SU-DHL-6 (cell line): Measurements from ENCODE around the gene EFCAB11.

Source experiments
- H2AFZ ChIP-seq: fragments of 200-600 bp; sonication (generic); 2 replicates; pipeline ENCODE4 v1.6.1; 2014; ENCODE audit warnings: low read depth, mild to moderate bottlenecking, moderate library complexity, mixed read lengths, antibody characterized with exemption, low read length; ENCODE audit not compliant: severe bottlenecking
- H3F3A ChIP-seq: fragments of 200-600 bp; shearing (Covaris generic); 2 replicates; pipeline ENCODE4 v1.6.0; 2016; ENCODE audit warnings: antibody characterized with exemption, mild to moderate bottlenecking; ENCODE audit not compliant: insufficient read depth
- H3K27ac ChIP-seq: fragments of 200-600 bp; sonication (generic); 2 replicates; pipeline ENCODE4 v1.5.1; 2016; ENCODE audit warnings: low read depth, mild to moderate bottlenecking, low read length, moderate library complexity, mixed read lengths
- H3K27me3 ChIP-seq: fragments of 200-600 bp; sonication (generic), shearing (Covaris generic); 2 replicates; pipeline ENCODE4 v1.6.0; 2014; ENCODE audit warnings: mild to moderate bottlenecking, low read length
- H3K36me3 ChIP-seq: fragments of 200-600 bp; sonication (generic); 2 replicates; pipeline ENCODE4 v1.6.1; 2014; ENCODE audit warnings: mild to moderate bottlenecking, low read length, mixed read lengths
- H3K4me2 ChIP-seq: fragments of 300-600, 200-600 bp; shearing (Covaris generic), sonication (generic); 2 replicates; pipeline ENCODE4 v1.6.0; 2014; ENCODE audit warnings: low read length, low read depth, mild to moderate bottlenecking; ENCODE audit not compliant: poor library complexity, severe bottlenecking
- H3K4me3 ChIP-seq: fragments of 200-600 bp; sonication (generic); 2 replicates; pipeline ENCODE4 v1.5.1; 2014; ENCODE audit warnings: antibody characterized with exemption, low read length, mild to moderate bottlenecking, mixed read lengths; ENCODE audit not compliant: insufficient read depth, poor library complexity, severe bottlenecking
- H3K79me2 ChIP-seq: fragments of 200-600 bp; sonication (generic); 2 replicates; pipeline ENCODE4 v1.6.1; 2014; ENCODE audit warnings: mild to moderate bottlenecking, low read length, moderate library complexity; ENCODE audit not compliant: insufficient read depth
- H3K9ac ChIP-seq: fragments of 200-600 bp; sonication (generic); 2 replicates; pipeline ENCODE4 v1.7.0; 2014; ENCODE audit warnings: mild to moderate bottlenecking, low read length
- H3K9me2 ChIP-seq: fragments of 200-600 bp; sonication (generic); replicated peaks from 2 replicates; pipeline ENCODE4 v1.6.1; 2014; ENCODE audit warnings: low read length; ENCODE audit not compliant: insufficient read depth
- H3K9me3 ChIP-seq: fragments of 200-600 bp; sonication (generic); 2 replicates; pipeline ENCODE4 v1.6.1; 2014; ENCODE audit warnings: low read length, mixed read lengths; ENCODE audit not compliant: insufficient read depth
- H4K20me1 ChIP-seq: fragments of 200-600 bp; sonication (generic); 2 replicates; pipeline ENCODE4 v1.6.1; 2014; ENCODE audit warnings: low read depth, mild to moderate bottlenecking, antibody characterized with exemption, low read length, moderate library complexity, mixed read lengths
- EZH2phosphoT487 ChIP-seq: fragments of 200-600 bp; sonication (generic), shearing (Covaris generic); conservative IDR thresholded peaks from 2 replicates; pipeline ENCODE4 v1.6.1; 2018; ENCODE audit warnings: mild to moderate bottlenecking, antibody characterized with exemption, low read length, moderate library complexity, mixed read lengths
- TF ChIP-seq, protein P1 (sequence below): fragments of 200-600 bp; sonication (generic); IDR thresholded peaks from one replicate; pipeline ENCODE4 v1.5.1; 2017; ENCODE audit warnings: antibody characterized with exemption, mild to moderate bottlenecking, low read length, moderate library complexity; ENCODE audit not compliant: insufficient read depth, poor library complexity, severe bottlenecking

EFCAB11 gene

DNA sequence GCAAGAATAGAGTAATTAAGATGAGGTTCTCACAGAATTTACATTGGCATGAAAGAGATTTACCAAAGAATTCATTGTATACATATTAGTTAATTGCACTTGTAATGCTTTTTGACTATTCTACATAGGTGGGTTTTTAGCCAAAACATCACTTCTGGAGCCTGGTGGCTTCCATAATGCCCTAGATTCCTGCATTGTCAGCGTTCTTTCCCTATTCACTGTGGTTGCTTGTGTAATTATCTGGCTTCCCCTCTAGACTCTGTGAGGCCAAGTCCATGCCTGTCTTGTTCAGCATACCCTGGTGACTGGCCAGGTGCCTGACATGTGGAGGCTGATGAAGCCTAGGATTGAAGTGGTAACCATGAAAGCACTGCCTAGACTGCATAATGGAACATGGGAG lies 42.4 kb upstream of the EFCAB11 start:
- no peak overlapping the region for H3K9ac ChIP-seq
- H3K4me2 ChIP-seq: no peak overlapping the region
- no peaks in the 10 kb centered on the region for H3F3A ChIP-seq
- H3K79me2 ChIP-seq: no peaks in the 10 kb centered on the region
- H3K4me3 ChIP-seq: no peak overlapping the region
- H2AFZ ChIP-seq: no peak overlapping the region
- H3K9me3 ChIP-seq: no peaks in the 10 kb centered on the region
- H3K9me2 ChIP-seq: no peaks in the 10 kb centered on the region
- H3K27ac ChIP-seq: no peak overlapping the region
- no peaks in the 10 kb centered on the region for H3K27me3 ChIP-seq
- TF ChIP-seq, protein P1, sequence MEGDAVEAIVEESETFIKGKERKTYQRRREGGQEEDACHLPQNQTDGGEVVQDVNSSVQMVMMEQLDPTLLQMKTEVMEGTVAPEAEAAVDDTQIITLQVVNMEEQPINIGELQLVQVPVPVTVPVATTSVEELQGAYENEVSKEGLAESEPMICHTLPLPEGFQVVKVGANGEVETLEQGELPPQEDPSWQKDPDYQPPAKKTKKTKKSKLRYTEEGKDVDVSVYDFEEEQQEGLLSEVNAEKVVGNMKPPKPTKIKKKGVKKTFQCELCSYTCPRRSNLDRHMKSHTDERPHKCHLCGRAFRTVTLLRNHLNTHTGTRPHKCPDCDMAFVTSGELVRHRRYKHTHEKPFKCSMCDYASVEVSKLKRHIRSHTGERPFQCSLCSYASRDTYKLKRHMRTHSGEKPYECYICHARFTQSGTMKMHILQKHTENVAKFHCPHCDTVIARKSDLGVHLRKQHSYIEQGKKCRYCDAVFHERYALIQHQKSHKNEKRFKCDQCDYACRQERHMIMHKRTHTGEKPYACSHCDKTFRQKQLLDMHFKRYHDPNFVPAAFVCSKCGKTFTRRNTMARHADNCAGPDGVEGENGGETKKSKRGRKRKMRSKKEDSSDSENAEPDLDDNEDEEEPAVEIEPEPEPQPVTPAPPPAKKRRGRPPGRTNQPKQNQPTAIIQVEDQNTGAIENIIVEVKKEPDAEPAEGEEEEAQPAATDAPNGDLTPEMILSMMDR: no peak
- TF ChIP-seq EZH2phosphoT487: no peak
- peaks cover 28% of the 10 kb centered on the region; the same call in 1 of the 2 replicates for H3K36me3 ChIP-seq
- no peaks in the 10 kb centered on the region for H4K20me1 ChIP-seq

DNA sequence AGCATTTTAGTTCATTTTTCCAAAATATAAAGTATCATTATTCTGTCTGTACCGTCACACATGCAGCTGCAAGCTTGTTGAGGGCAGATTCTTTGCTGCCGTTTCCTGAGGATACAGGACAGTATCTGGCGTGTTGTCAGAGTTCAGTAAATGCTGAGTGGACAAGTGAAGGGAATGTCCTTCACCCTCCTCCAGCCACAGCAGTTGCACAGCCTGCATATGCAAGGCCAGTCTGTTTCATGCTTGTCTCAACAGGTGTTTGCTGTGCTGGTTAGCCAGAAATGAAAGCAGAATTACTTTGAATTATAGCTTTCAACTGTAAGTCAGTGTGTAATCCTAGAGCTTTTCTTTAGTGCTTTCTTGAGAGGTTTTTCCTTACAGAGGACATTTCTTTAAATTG lies 37.7 kb upstream of the EFCAB11 start:
- Histone ChIP-seq H3F3A (no peaks in the 10 kb centered on the region), H3K9me2 (no peaks in the 10 kb centered on the region), H2AFZ (no peak overlapping the region), H3K4me2 (no peak overlapping the region), H3K79me2 (no peaks in the 10 kb centered on the region), H4K20me1 (no peaks in the 10 kb centered on the region), H3K4me3 (no peak overlapping the region), H3K36me3 (peaks cover 39% of the 10 kb centered on the region; the same call in 1 of the 2 replicates), H3K9ac (no peak overlapping the region), H3K27me3 (no peaks in the 10 kb centered on the region), H3K9me3 (no peaks in the 10 kb centered on the region), H3K27ac (no peak overlapping the region)
- no peak for TF ChIP-seq EZH2phosphoT487
- TF ChIP-seq, protein P1: no peak

DNA sequence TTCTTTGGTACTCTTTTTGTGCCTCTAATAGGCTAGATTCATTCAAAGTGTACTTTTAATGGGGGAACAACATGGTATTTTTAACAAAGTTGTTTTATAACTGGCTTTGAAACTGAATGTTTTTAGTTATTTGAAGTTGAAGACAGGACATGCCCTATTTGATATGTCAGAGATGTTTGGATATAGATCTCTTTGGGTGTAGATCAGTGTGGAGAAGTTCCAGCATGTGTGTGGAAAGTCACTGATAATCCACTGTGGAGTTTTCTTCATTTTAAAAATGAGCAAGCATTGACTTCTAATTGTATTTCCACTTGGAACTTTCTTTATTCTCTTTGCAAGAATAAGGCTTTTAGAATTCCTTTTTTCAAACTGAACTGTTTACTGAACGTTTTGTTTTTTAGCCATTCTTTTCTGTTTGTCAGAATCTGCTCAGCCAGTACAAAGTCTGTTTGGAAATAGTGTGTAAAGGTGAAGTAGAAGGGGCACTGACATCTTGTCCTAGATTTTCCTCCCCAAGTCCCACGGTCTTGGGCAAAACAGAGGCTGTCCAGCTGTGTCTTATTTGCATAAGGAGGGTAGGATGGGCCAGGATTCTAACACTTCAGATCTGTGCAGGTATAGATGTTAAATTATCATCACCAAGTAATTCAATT lies 36.2 kb upstream of the EFCAB11 start:
- Histone ChIP-seq H3K9me2 (no peaks in the 10 kb centered on the region), H3K9me3 (no peaks in the 10 kb centered on the region), H2AFZ (no peak overlapping the region), H3K9ac (no peak overlapping the region), H3K4me3 (no peak overlapping the region), H3K4me2 (no peak overlapping the region), H3K27me3 (no peaks in the 10 kb centered on the region), H4K20me1 (no peaks in the 10 kb centered on the region), H3K79me2 (no peaks in the 10 kb centered on the region), H3F3A (no peaks in the 10 kb centered on the region), H3K27ac (no peak overlapping the region), H3K36me3 (peaks cover 45% of the 10 kb centered on the region; the same call in 1 of the 2 replicates)
- TF ChIP-seq, protein P1: no peak
- no peak for TF ChIP-seq EZH2phosphoT487
